H1 (cell line): ENCODE data around the gene CD44. TPM values are rescaled to one million over a fixed set of nuclear protein-coding genes. Genes with fewer than 3 reads are reported as not detected.

ENCODE experiments used
- CTCF ChIA-PET: fragments of 300-600 bp; sonication (Branson Sonifier 250); formaldehyde crosslinking; loops from one replicate; lab custom pipeline; 2021; ENCODE audit not compliant: partially characterized antibody; lab: Charles Lee
- POLR2A ChIA-PET: fragments of 300-600 bp; sonication (Branson Sonifier 250); formaldehyde crosslinking; loops from one replicate; lab custom pipeline; 2021; ENCODE audit warnings: inconsistent platforms; ENCODE audit not compliant: partially characterized antibody; lab: Charles Lee
- DNase-seq, 2 experiments: peaks; one replicate each; pipeline versions ENCODE4 v3.0.0 to v3.0.0-alpha.2; 2010 to 2022; ENCODE audit warnings: low spot score in 2 of 2, low read depth in 1 of 2, mixed read lengths in 1 of 2
- FAIRE-seq: peaks from 2 replicates; lab custom pipeline; 2011; peaks lifted over from hg19 to GRCh38; lab: Jason Lieb, UNC
- H2AFZ ChIP-seq: 2 replicates; pipeline ENCODE4 v1.8.1; 2012; ENCODE audit warnings: low read length, inconsistent platforms
- H2AK5ac ChIP-seq: 2 replicates; pipeline ENCODE4 v1.6.1; 2013; ENCODE audit warnings: low read depth, low read length
- H2BK120ac ChIP-seq: replicated peaks from 2 replicates; pipeline ENCODE3; 2013; ENCODE audit warnings: low read depth, low read length, inconsistent platforms
- H2BK12ac ChIP-seq: 2 replicates; pipeline ENCODE4 v1.6.1; 2013; ENCODE audit warnings: low read depth, low read length
- H2BK15ac ChIP-seq: 2 replicates; pipeline ENCODE4 v1.6.1; 2013; ENCODE audit warnings: low read length
- H2BK20ac ChIP-seq: 2 replicates; pipeline ENCODE4 v1.6.1; 2013; ENCODE audit warnings: low read length
- H2BK5ac ChIP-seq: 2 replicates; pipeline ENCODE4 v1.6.1; 2013; ENCODE audit warnings: low read depth, low read length
- H3K14ac ChIP-seq: 2 replicates; pipeline ENCODE4 v1.6.1; 2013; ENCODE audit warnings: inconsistent platforms; ENCODE audit not compliant: insufficient read length
- H3K18ac ChIP-seq: 2 replicates; pipeline ENCODE4 v1.6.1; 2013; ENCODE audit warnings: low read length; ENCODE audit errors: extremely low read depth
- H3K23ac ChIP-seq: 2 replicates; pipeline ENCODE4 v1.6.1; 2013; ENCODE audit warnings: inconsistent platforms; ENCODE audit not compliant: insufficient read length
- H3K23me2 ChIP-seq: 2 replicates; pipeline ENCODE4 v1.6.1; 2013; ENCODE audit warnings: low read depth, low read length
- H3K27ac ChIP-seq: 2 replicates; pipeline ENCODE4 v1.6.1; 2011; ENCODE audit warnings: low read depth, low read length, inconsistent platforms
- H3K27me3 ChIP-seq, 4 experiments: replicated peaks in 1 of 4; 1 replicate in 1 of 4; 2 replicates in 3 of 4; pipeline versions ENCODE4 v1.6.1 to v1.8.1; 2011 to 2013; ENCODE audit warnings: low read length in 3 of 4, mild to moderate bottlenecking in 3 of 4, inconsistent platforms in 2 of 4, mixed read lengths in 2 of 4, moderate library complexity in 1 of 4; ENCODE audit not compliant: control insufficient read depth in 3 of 4, insufficient read depth in 3 of 4; ENCODE audit errors: extremely low read depth in 1 of 4
- H3K36me3 ChIP-seq, 4 experiments: 2 replicates each; pipeline versions ENCODE4 v1.6.1 to v1.8.1; 2011 to 2013; ENCODE audit warnings: mild to moderate bottlenecking in 4 of 4, low read length in 3 of 4, moderate library complexity in 2 of 4, control low read depth in 1 of 4, inconsistent platforms in 1 of 4; ENCODE audit not compliant: insufficient read depth in 4 of 4, control insufficient read depth in 2 of 4
- H3K4ac ChIP-seq: replicated peaks from 2 replicates; pipeline ENCODE3; 2013; ENCODE audit warnings: low read length, low read depth, mixed read lengths, inconsistent platforms; ENCODE audit not compliant: insufficient read length
- H3K4me1 ChIP-seq, 4 experiments: replicated peaks in 1 of 4; 1 replicate in 1 of 4; 2 replicates in 3 of 4; pipeline versions ENCODE4 v1.6.1 to v1.8.1; 2011 to 2013; ENCODE audit warnings: low read length in 3 of 4, inconsistent platforms in 2 of 4, mixed read lengths in 1 of 4; ENCODE audit not compliant: insufficient read depth in 4 of 4, control insufficient read depth in 3 of 4
- H3K4me2 ChIP-seq, 2 experiments: 2 replicates each; pipeline versions ENCODE4 v1.6.1 to v1.8.1; 2011 to 2013; ENCODE audit warnings: low read depth in 2 of 2, low read length in 2 of 2, control low read depth in 1 of 2, inconsistent platforms in 1 of 2, mild to moderate bottlenecking in 1 of 2; ENCODE audit not compliant: insufficient read depth in 1 of 2
- H3K4me3 ChIP-seq, 4 experiments: fragments of 200-600, 300-600 bp in 1 of 4; sonication (generic), shearing (Covaris generic), sonication (Bioruptor Twin) in 1 of 4; 2 replicates each; pipeline versions ENCODE4 v1.5.1 to v1.8.1; 2011 to 2016; ENCODE audit warnings: low read length in 4 of 4, low read depth in 3 of 4, control low read depth in 2 of 4, inconsistent platforms in 2 of 4, mild to moderate bottlenecking in 2 of 4, mixed read lengths in 1 of 4, moderate library complexity in 1 of 4; ENCODE audit not compliant: insufficient read depth in 2 of 4; ENCODE audit errors: extremely low read depth in 1 of 4
- H3K56ac ChIP-seq: replicated peaks from 2 replicates; pipeline ENCODE3; 2013; ENCODE audit warnings: low read depth, mild to moderate bottlenecking, mixed read lengths, low read length, inconsistent platforms; ENCODE audit not compliant: insufficient read length
- H3K79me1 ChIP-seq: 2 replicates; pipeline ENCODE4 v1.6.1; 2013; ENCODE audit warnings: low read depth, low read length, control low read depth
- H3K79me2 ChIP-seq, 2 experiments: 2 replicates each; pipeline versions ENCODE4 v1.6.1 to v1.8.1; 2012 to 2013; ENCODE audit warnings: low read length in 2 of 2, mild to moderate bottlenecking in 2 of 2, inconsistent platforms in 1 of 2; ENCODE audit not compliant: insufficient read depth in 2 of 2, control insufficient read depth in 1 of 2
- H3K9ac ChIP-seq, 4 experiments: replicated peaks in 1 of 4; 1 replicate in 1 of 4; 2 replicates in 3 of 4; pipeline versions ENCODE4 v1.6.1 to v1.8.1; 2011 to 2013; ENCODE audit warnings: low read depth in 3 of 4, low read length in 3 of 4, control low read depth in 2 of 4, mild to moderate bottlenecking in 2 of 4, moderate library complexity in 2 of 4, inconsistent platforms in 1 of 4; ENCODE audit errors: extremely low read depth in 1 of 4
- H3K9me3 ChIP-seq, 2 experiments: 2 replicates each; pipeline versions ENCODE4 v1.6.1 to v1.8.1; 2012 to 2013; ENCODE audit warnings: mild to moderate bottlenecking in 2 of 2, moderate library complexity in 2 of 2, control low read depth in 1 of 2, inconsistent platforms in 1 of 2, low read depth in 1 of 2, low read length in 1 of 2, mixed read lengths in 1 of 2; ENCODE audit not compliant: insufficient read depth in 2 of 2
- H4K20me1 ChIP-seq, 2 experiments: replicated peaks in 1 of 2; 2 replicates each; pipeline versions ENCODE3 to v1.8.1; 2011 to 2013; ENCODE audit warnings: inconsistent platforms in 2 of 2, low read length in 2 of 2, mild to moderate bottlenecking in 1 of 2; ENCODE audit not compliant: insufficient read depth in 2 of 2, control insufficient read depth in 1 of 2
- H4K5ac ChIP-seq: 2 replicates; pipeline ENCODE4 v1.6.1; 2013; ENCODE audit warnings: low read length, low read depth, mixed read lengths, inconsistent platforms; ENCODE audit not compliant: insufficient read length
- H4K8ac ChIP-seq: 2 replicates; pipeline ENCODE4 v1.8.0; 2013; ENCODE audit warnings: mild to moderate bottlenecking, moderate library complexity, low read length, inconsistent platforms; ENCODE audit not compliant: insufficient read depth; ENCODE audit errors: extremely low read depth
- H4K91ac ChIP-seq: replicated peaks from 2 replicates; pipeline ENCODE3; 2013; ENCODE audit warnings: low read length, mixed read lengths, inconsistent platforms; ENCODE audit not compliant: insufficient read length
- CEBPB ChIP-seq: IDR thresholded peaks from 2 replicates; pipeline ENCODE4 v1.6.1; 2012; ENCODE audit warnings: low read depth, low read length
- EGR1 ChIP-seq: IDR thresholded peaks from 2 replicates; pipeline ENCODE4 v1.6.1; 2011; ENCODE audit warnings: low read depth, low read length, borderline replicate concordance
- EZH2 ChIP-seq: fragments of 200-600 bp; sonication (generic); IDR thresholded peaks from 2 replicates; pipeline ENCODE4 v1.7.1; 2012; ENCODE audit warnings: low read depth, mild to moderate bottlenecking, moderate library complexity, low read length, inconsistent platforms; ENCODE audit not compliant: severe bottlenecking
- HDAC2 ChIP-seq, 2 experiments: fragments of 300-600 bp in 1 of 2; sonication (generic) in 1 of 2; IDR thresholded peaks; 2 replicates each; pipeline ENCODE4 v1.6.1; 2011 to 2012; ENCODE audit warnings: low read depth in 2 of 2, low read length in 2 of 2, mild to moderate bottlenecking in 2 of 2, moderate library complexity in 2 of 2, borderline replicate concordance in 1 of 2, inconsistent platforms in 1 of 2
- KDM1A ChIP-seq: fragments of 200-600, 300-600 bp; sonication (generic); IDR thresholded peaks from 2 replicates; pipeline ENCODE4 v1.7.1; 2016; ENCODE audit warnings: mild to moderate bottlenecking, low read length, borderline replicate concordance
- KDM4A ChIP-seq: IDR thresholded peaks from one replicate; pipeline ENCODE4 v1.7.1; 2012; ENCODE audit warnings: low read depth, mild to moderate bottlenecking, moderate library complexity, low read length, inconsistent platforms; ENCODE audit not compliant: severe bottlenecking
- RAD21 ChIP-seq, 2 experiments: IDR thresholded peaks in 1 of 2; conservative IDR thresholded peaks in 1 of 2; 2 replicates each; pipeline ENCODE4 v1.6.1; 2011; ENCODE audit warnings: low read depth in 2 of 2, low read length in 2 of 2, improper control_type of control experiment in 1 of 2, inconsistent platforms in 1 of 2, mild to moderate bottlenecking in 1 of 2, moderate library complexity in 1 of 2
- RXRA ChIP-seq: IDR thresholded peaks from 2 replicates; pipeline ENCODE4 v1.6.1; 2011; ENCODE audit warnings: low read depth, mild to moderate bottlenecking, low read length, moderate library complexity; ENCODE audit not compliant: insufficient read depth
- SIN3A ChIP-seq, 2 experiments: IDR thresholded peaks in 1 of 2; conservative IDR thresholded peaks in 1 of 2; 2 replicates each; pipeline ENCODE4 v1.6.1; 2011 to 2012; ENCODE audit warnings: low read length in 2 of 2, improper control_type of control experiment in 1 of 2, low read depth in 1 of 2, mild to moderate bottlenecking in 1 of 2
- SP2 ChIP-seq: IDR thresholded peaks from 2 replicates; pipeline ENCODE4 v1.6.1; 2012; ENCODE audit warnings: mild to moderate bottlenecking, low read length, inconsistent platforms
- TAF1 ChIP-seq: IDR thresholded peaks from 2 replicates; pipeline ENCODE4 v1.6.1; 2011; ENCODE audit warnings: mild to moderate bottlenecking, low read depth, low read length
- TAF7 ChIP-seq: optimal IDR thresholded peaks from 2 replicates; pipeline ENCODE3; 2011; ENCODE audit warnings: low read depth, mild to moderate bottlenecking, inconsistent platforms, low read length, moderate library complexity, borderline replicate concordance
- TBP ChIP-seq: IDR thresholded peaks from 2 replicates; pipeline ENCODE4 v1.6.1; 2011; ENCODE audit warnings: low read depth, low read length, improper control_type of control experiment
- TCF12 ChIP-seq: IDR thresholded peaks from 2 replicates; pipeline ENCODE4 v1.6.1; 2011; ENCODE audit warnings: low read depth, mild to moderate bottlenecking, low read length
- WGBS, 2 experiments: shearing (Covaris generic) in 1 of 2; methylation state at CpG; one replicate each; pipeline versions ENCODE4 v1.1.6 to v1.1.7; 2013 to 2015; ENCODE audit warnings: low lambda C conversion rate in 2 of 2, mixed read lengths in 2 of 2, inconsistent platforms in 1 of 2, low coverage in 1 of 2, missing lambda C conversion rate in 1 of 2; ENCODE audit not compliant: insufficient replicate concordance in 2 of 2, insufficient coverage in 1 of 2, insufficient read length in 1 of 2; ENCODE audit errors: extremely low coverage in 1 of 2, missing lambda C conversion rate in 1 of 2; 5-methylcytosine and 5-hydroxymethylcytosine counted together
- polyA plus RNA-seq, 7 experiments: library from polyadenylated mRNA; depleted of rRNA in 3 of 7; stranded (reverse) in 5 of 7; unstranded in 2 of 7; fragments of >200 nt in 5 of 7; fragments of 200-250 nt in 2 of 7; gene quantifications; 1 replicate in 5 of 7; 2 replicates in 1 of 7; 4 replicates in 1 of 7; pipeline versions ENCODE4 v1.2.1 to v1.2.3, GENCODE V29; 2011 to 2013; ENCODE audit warnings: missing spikeins in 2 of 7, mixed read lengths in 2 of 7
- total RNA-seq: library from RNA; stranded (reverse); fragmentation: NEBNext Ultra II Directional; extraction: Animal tissue kit (Norgen Biotek cat#: 25700); gene quantifications from 2 replicates; pipeline ENCODE4 v1.2.1, GENCODE V29; 2021

CD44 gene
- total and polyA plus RNA-seq, 2 of the 8 experiments (the other 6 are each of a cell fraction or from before 2014, with no cell fraction given), result 11.8 to 13.7 TPM

DNA sequence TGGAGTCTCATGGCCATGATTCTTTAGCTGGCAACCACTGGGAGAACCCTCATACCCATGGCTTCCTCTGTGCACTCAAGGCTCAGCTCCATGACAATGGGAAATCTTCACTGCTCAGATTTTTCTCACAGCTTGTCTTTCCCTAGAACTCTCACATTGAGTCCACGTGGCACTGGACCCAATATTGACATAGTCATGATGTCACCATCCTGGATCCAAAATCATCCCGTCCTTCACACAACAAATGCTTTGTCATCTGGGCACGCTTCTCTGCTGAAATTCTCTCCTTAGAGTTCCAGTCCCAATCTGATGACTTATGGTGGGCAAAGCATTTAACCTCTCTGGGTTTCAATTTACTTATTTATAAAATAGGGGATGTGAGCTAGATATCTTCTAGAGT is 37.7 kb upstream of the CD44 start:
- 77% methylated on average over 3 of the region's 3 CpGs; no CpG with 5 or more reads in 1 of the 2 experiments for WGBS, 2 experiments
- no peaks in the 10 kb centered on the region for H3K36me3 ChIP-seq
- H4K5ac ChIP-seq, result no peak overlapping the region
- H3K4ac ChIP-seq, result no peak overlapping the region
- no peak overlapping the region for H3K9ac ChIP-seq
- H2AFZ ChIP-seq, result no peak overlapping the region
- H4K91ac ChIP-seq, result no peak overlapping the region
- H3K4me2 ChIP-seq, result no peak overlapping the region
- H4K20me1 ChIP-seq, result no peaks in the 10 kb centered on the region
- no peak overlapping the region for H2BK15ac ChIP-seq
- TF ChIP-seq TBP, result no peak
- no peak for TF ChIP-seq KDM1A
- TF ChIP-seq SIN3A (conservative IDR thresholded peaks at IDR 0.05 in 1 of 2, IDR thresholded peaks at IDR 0.05 in 1 of 2; ENCODE audit: low read depth in 1 of 2, low read length in 2 of 2), result no peak
- no peak for TF ChIP-seq RXRA
- no peak for TF ChIP-seq RAD21 (IDR thresholded peaks at IDR 0.05 in 1 of 2, conservative IDR thresholded peaks at IDR 0.05 in 1 of 2; ENCODE audit: low read depth in 2 of 2, low read length in 2 of 2)
- no peak for TF ChIP-seq TAF1
- no peak for TF ChIP-seq TAF7
- TF ChIP-seq EGR1, result no peak
- TF ChIP-seq EZH2, result no peak
- TF ChIP-seq TCF12, result no peak
- TF ChIP-seq SP2, result no peak
- TF ChIP-seq HDAC2 (IDR thresholded peaks at IDR 0.05; ENCODE audit: borderline replicate concordance in 1 of 2, low read depth in 2 of 2, low read length in 2 of 2), result no peak
- TF ChIP-seq CEBPB, result no peak
- no peak for TF ChIP-seq KDM4A
- H2BK20ac ChIP-seq, result no peak overlapping the region
- no peak overlapping the region for H2AK5ac ChIP-seq
- H3K56ac ChIP-seq, result no peak overlapping the region
- no peak overlapping the region for H4K8ac ChIP-seq
- H3K9me3 ChIP-seq, result no peaks in the 10 kb centered on the region
- H3K23me2 ChIP-seq, result no peaks in the 10 kb centered on the region
- H3K4me1 ChIP-seq, result no peaks in the 10 kb centered on the region
- no peak overlapping the region for H3K4me3 ChIP-seq
- FAIRE-seq, result no peak
- no peak overlapping the region for H3K18ac ChIP-seq
- no peak overlapping the region for H3K23ac ChIP-seq
- no peaks in the 10 kb centered on the region for H3K27me3 ChIP-seq
- POLR2A ChIA-PET, result no interaction called here
- H3K79me2 ChIP-seq, result no peaks in the 10 kb centered on the region
- H2BK12ac ChIP-seq, result no peak overlapping the region
- H3K14ac ChIP-seq, result no peak overlapping the region
- CTCF ChIA-PET, result no interaction called here
- H3K79me1 ChIP-seq, result no peaks in the 10 kb centered on the region
- no peak overlapping the region for H3K27ac ChIP-seq
- H2BK120ac ChIP-seq, result no peak overlapping the region
- no peak overlapping the region for H2BK5ac ChIP-seq
- DNase-seq, result no peak
